ENCODE results near the gene IL17A. TPM values are rescaled to one million over a fixed set of nuclear protein-coding genes. Genes with fewer than 3 reads are reported as not detected.

Gene IL17A
- total RNA-seq, 4 donors from 2014 or later: not detected

DNA sequence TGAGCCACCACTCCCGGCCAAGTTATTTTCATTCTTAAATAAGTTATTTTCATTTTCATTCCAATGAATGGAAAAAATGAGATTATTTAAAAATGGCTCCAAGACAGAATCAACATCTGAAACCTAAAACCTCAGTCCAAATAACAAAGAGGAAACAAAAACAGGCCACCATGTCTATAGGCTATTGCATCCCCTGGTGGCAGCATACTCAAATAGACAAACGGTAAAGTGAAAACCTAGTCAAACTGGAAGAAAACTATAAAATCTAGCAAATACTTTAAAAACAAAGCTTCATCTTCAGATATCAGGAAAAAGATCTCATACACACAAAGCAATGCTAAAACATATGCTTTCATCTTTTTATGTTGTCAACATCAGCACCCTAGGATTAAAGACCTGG is 20.9 kb downstream of the IL17A start:
- no peak for DNase-seq (ENCODE audit: low spot score in 2 of 2)
- intact Hi-C loops (cut with DNase I; ENCODE audit: low total_unique reads): no loop called here
- H3K4me3 ChIP-seq (ENCODE audit: low read depth, poor library complexity, severe bottlenecking): no peak overlapping the region
- WGBS, 2 donors: 93 to 96% methylated on average over 2 of the region's 2 CpGs
- TF ChIP-seq POLR2A (IDR thresholded peaks at IDR 0.05): no peak
- TF ChIP-seq, protein P1, sequence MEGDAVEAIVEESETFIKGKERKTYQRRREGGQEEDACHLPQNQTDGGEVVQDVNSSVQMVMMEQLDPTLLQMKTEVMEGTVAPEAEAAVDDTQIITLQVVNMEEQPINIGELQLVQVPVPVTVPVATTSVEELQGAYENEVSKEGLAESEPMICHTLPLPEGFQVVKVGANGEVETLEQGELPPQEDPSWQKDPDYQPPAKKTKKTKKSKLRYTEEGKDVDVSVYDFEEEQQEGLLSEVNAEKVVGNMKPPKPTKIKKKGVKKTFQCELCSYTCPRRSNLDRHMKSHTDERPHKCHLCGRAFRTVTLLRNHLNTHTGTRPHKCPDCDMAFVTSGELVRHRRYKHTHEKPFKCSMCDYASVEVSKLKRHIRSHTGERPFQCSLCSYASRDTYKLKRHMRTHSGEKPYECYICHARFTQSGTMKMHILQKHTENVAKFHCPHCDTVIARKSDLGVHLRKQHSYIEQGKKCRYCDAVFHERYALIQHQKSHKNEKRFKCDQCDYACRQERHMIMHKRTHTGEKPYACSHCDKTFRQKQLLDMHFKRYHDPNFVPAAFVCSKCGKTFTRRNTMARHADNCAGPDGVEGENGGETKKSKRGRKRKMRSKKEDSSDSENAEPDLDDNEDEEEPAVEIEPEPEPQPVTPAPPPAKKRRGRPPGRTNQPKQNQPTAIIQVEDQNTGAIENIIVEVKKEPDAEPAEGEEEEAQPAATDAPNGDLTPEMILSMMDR (IDR thresholded peaks at IDR 0.05): no peak

DNA sequence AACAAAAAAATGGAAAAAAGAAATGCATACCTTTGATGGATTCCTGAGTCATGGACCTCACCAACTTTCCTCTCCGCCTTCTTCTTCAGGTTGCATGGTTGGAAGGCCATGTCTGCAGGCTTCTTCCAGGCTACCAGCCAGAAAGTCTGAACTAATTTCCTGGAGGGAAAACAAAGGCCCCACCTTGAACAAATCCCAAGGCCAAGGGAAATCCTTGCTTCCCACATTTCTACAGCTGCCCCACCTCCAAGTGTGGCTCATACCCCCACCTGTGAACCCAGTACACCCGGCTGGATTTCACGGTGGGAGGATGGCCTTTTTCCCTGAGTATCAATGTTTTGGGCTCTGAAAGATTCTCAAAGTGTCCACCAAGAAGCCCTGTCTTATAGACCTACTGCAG is 22.4 kb downstream of the IL17A start:
- H3K4me3 ChIP-seq (ENCODE audit: low read depth, poor library complexity, severe bottlenecking): no peak overlapping the region
- no peak for TF ChIP-seq POLR2A (IDR thresholded peaks at IDR 0.05)
- TF ChIP-seq, protein P1 (IDR thresholded peaks at IDR 0.05): no peak
- intact Hi-C loops (cut with DNase I; ENCODE audit: low total_unique reads): no loop called here
- DNase-seq (ENCODE audit: low spot score in 2 of 2): no peak
- WGBS, 2 donors: 81% methylated on average over 3 of the region's 3 CpGs

DNA sequence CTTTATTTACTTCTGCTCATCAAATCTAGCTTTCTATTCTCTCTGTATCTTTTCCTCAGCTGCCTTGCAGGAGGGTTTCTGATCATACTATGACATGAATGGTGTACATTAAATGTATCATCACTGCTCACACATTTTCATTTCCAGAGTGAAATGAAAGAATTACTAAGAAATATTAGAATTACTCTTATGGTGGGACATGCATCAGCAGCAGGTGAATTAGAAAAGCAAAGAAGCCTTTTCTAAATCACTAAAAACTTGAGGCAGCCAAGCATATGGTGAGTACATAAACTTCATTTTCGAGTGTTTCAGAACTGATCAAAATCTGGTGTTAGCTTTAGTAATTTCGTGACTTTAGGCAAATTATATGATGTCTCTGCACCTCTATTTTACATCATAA is 23.6 kb downstream of the IL17A start:
- intact Hi-C loops (cut with DNase I; ENCODE audit: low total_unique reads): no loop called here
- DNase-seq (ENCODE audit: low spot score in 2 of 2): no peak
- H3K4me3 ChIP-seq (ENCODE audit: low read depth, poor library complexity, severe bottlenecking): no peak overlapping the region
- TF ChIP-seq, protein P1 (IDR thresholded peaks at IDR 0.05): no peak
- TF ChIP-seq POLR2A (IDR thresholded peaks at IDR 0.05): no peak
- 73 to 76% methylated on average over 2 of the region's 2 CpGs for WGBS, 2 donors

DNA sequence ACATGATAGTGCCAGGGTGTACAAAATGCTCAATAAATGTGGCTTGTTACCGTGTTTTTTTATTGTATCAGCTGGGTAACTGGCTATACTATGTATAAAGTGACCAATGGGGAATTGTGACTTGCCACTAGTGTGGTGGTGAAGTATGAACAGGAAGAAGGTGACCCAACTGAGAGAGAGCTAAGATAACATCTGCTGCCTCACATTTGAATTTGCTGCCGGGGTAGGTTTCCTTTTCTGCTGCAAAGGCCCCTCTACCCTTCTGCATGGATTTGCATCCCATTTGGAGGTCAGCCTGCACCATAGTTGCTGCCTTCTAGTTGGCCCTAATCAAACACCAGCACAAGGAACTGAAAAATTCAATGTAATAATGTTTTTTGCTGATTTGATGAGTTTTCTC is 24.1 kb downstream of the IL17A start:
- no peak overlapping the region for H3K4me3 ChIP-seq (ENCODE audit: low read depth, poor library complexity, severe bottlenecking)
- no peak for TF ChIP-seq POLR2A (IDR thresholded peaks at IDR 0.05)
- TF ChIP-seq, protein P1 (IDR thresholded peaks at IDR 0.05): no peak
- intact Hi-C loops (cut with DNase I; ENCODE audit: low total_unique reads): no loop called here
- 65 to 78% methylated on average over 2 of the region's 2 CpGs for WGBS, 2 donors
- no peak for DNase-seq (ENCODE audit: low spot score in 2 of 2)

DNA sequence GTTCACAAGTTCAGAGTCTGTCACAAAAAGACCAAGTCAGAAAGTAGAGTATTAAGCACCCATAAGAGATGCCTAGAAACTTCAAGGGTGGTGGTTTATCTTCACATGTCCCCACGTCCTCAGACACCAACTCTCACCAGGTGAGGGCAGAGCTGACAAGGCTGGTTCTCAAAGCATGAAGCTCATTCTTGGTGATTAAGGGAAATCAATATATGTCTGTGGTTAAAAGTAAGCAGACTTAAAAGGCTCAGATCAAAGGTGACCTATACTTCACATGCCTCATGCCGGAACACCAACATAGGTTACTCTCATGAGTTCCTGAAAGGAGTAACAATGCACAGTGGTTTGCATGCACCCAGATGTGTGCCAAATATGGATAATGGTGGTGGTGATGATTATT is 27.0 kb downstream of the IL17A start:
- H3K4me3 ChIP-seq (ENCODE audit: low read depth, poor library complexity, severe bottlenecking): no peak overlapping the region
- intact Hi-C loops (cut with DNase I; ENCODE audit: low total_unique reads): no loop called here
- 61 to 66% methylated on average over 2 of the region's 2 CpGs for WGBS, 2 donors
- TF ChIP-seq, protein P1 (IDR thresholded peaks at IDR 0.05): no peak
- no peak for TF ChIP-seq POLR2A (IDR thresholded peaks at IDR 0.05)
- DNase-seq (ENCODE audit: low spot score in 2 of 2): no peak

DNA sequence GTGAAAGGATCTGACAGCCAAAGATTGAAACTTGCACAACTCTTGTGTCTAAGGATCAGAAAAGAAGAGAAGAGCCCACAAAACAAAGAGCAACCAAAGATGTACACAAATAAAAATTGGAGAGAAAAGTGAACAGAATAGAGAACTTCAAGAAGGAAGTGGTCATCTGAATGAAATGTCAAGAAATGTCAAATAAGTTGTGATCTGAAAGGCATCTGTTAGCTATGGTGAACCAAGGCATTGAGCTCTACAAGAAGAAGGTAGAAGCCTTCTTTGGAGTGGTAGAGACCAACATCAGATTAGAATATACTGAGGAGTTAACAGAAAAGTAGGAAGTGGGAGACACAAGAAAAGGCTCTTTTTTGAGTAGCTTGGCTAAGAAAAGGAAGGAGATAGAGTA is 29.6 kb downstream of the IL17A start:
- TF ChIP-seq, protein P1 (IDR thresholded peaks at IDR 0.05): no peak
- no peak for TF ChIP-seq POLR2A (IDR thresholded peaks at IDR 0.05)
- intact Hi-C loops (cut with DNase I; ENCODE audit: low total_unique reads): no loop called here
- no peak for DNase-seq (ENCODE audit: low spot score in 2 of 2)
- no peak overlapping the region for H3K4me3 ChIP-seq (ENCODE audit: low read depth, poor library complexity, severe bottlenecking)

All from lower leg skin (tissue), 4 donors.